A549 (cell line): ENCODE measurements around the gene GMIP.

Source experiments
- CEBPB ChIP-seq, 2 experiments: fragments of >200 bp in 1 of 2; sonication (Bioruptor Twin) in 1 of 2; formaldehyde crosslinking in 1 of 2; IDR thresholded peaks; 2 replicates each; pipeline ENCODE4 v1.6.1; 2012 to 2016
- CTCF ChIP-seq: fragments of >200 bp; sonication (Bioruptor Twin); formaldehyde crosslinking; IDR thresholded peaks from 3 replicates; pipeline ENCODE4 v1.5.1; 2016
- ELK1 ChIP-seq: fragments of 150-350 bp; IDR thresholded peaks from 2 replicates; pipeline ENCODE4 v1.6.1; 2014; ENCODE audit warnings: low read depth, mild to moderate bottlenecking, low read length
- EP300 ChIP-seq, 2 experiments: fragments of >200 bp; sonication (Bioruptor Twin); formaldehyde crosslinking; IDR thresholded peaks; 2 replicates in 1 of 2; 3 replicates in 1 of 2; pipeline ENCODE4 v1.6.1; 2016 to 2017
- MYC ChIP-seq: IDR thresholded peaks from 2 replicates; pipeline ENCODE4 v1.6.1; 2012; ENCODE audit warnings: mild to moderate bottlenecking, inconsistent platforms, low read length, improper control_type of control experiment, borderline replicate concordance
- POLR2A ChIP-seq: IDR thresholded peaks from 2 replicates; pipeline ENCODE4 v1.6.1; 2012; ENCODE audit warnings: mild to moderate bottlenecking, low read length
- RFX5 ChIP-seq: fragments of 450-650 bp; IDR thresholded peaks from 2 replicates; pipeline ENCODE4 v1.7.1; 2014; ENCODE audit warnings: antibody characterized with exemption, mild to moderate bottlenecking, moderate library complexity
- ZSCAN20 ChIP-seq: fragments of 250-450 bp; sonication (Bioruptor Pico); IDR thresholded peaks from 2 replicates; pipeline ENCODE4 v1.8.0; 2022; ENCODE audit warnings: mild to moderate bottlenecking, moderate library complexity

- TF ChIP-seq CTCF, result no peak
- TF ChIP-seq POLR2A, result no peak
- no peak for TF ChIP-seq ZSCAN20 (CRISPR knock-in tag)
- TF ChIP-seq CEBPB (IDR thresholded peaks at IDR 0.05), result no peak
- no peak for TF ChIP-seq ELK1
- TF ChIP-seq RFX5, result no peak
- TF ChIP-seq EP300 (IDR thresholded peaks at IDR 0.05), result no peak
- no peak for TF ChIP-seq MYC
Observed at GRCh38 chr19:19628501-19629134, 14.8 kb downstream of the GMIP start.
